Endodermal cell (in vitro differentiated cells): Measurements from ENCODE around the gene ATP2B1. TPM values are rescaled to one million over a fixed set of nuclear protein-coding genes. Genes with fewer than 3 reads are reported as not detected.
A peak's percentile ranks its signal among the peaks of the same experiment; 100 is the strongest.

Source experiments
- DNase-seq: peaks from one replicate; pipeline ENCODE4 v3.0.0-alpha.2; 2017
- H3K27ac ChIP-seq: 2 replicates; pipeline ENCODE4 v1.5.1; 2013; ENCODE audit warnings: mild to moderate bottlenecking, low read depth, low read length, moderate library complexity
- H3K27me3 ChIP-seq: 2 replicates; pipeline ENCODE4 v1.6.1; 2013; ENCODE audit warnings: mild to moderate bottlenecking, low read length, moderate library complexity; ENCODE audit not compliant: insufficient read depth, control insufficient read depth, poor library complexity, severe bottlenecking
- H3K36me3 ChIP-seq: 2 replicates; pipeline ENCODE4 v1.7.0; 2013; ENCODE audit warnings: mild to moderate bottlenecking, low read length, moderate library complexity; ENCODE audit not compliant: control insufficient read depth, insufficient read depth
- H3K4me1 ChIP-seq: one replicate; pipeline ENCODE4 v1.7.0; 2013; ENCODE audit warnings: low read length; ENCODE audit not compliant: control insufficient read depth, insufficient read depth
- H3K4me3 ChIP-seq: 2 replicates; pipeline ENCODE4 v1.5.1; 2013; ENCODE audit warnings: mild to moderate bottlenecking, low read length, moderate library complexity
- H3K9ac ChIP-seq: 2 replicates; pipeline ENCODE4 v1.6.1; 2013; ENCODE audit warnings: mild to moderate bottlenecking, low read length, moderate library complexity; ENCODE audit not compliant: poor library complexity, severe bottlenecking; ENCODE audit errors: extremely low read depth
- H3K9me3 ChIP-seq: 2 replicates; pipeline ENCODE4 v1.6.1; 2013; ENCODE audit warnings: mild to moderate bottlenecking, low read length, moderate library complexity; ENCODE audit not compliant: control insufficient read depth
- H3K27ac Mint-ChIP-seq: 2 replicates; pipeline ENCODE4 v1.8.0; 2020; ENCODE audit warnings: mixed read lengths
- H3K27me3 Mint-ChIP-seq: 2 replicates; pipeline ENCODE4 v1.8.0; 2021; ENCODE audit warnings: mild to moderate bottlenecking, mixed read lengths; ENCODE audit not compliant: insufficient read depth
- H3K36me3 Mint-ChIP-seq: 2 replicates; pipeline ENCODE4 v1.8.0; 2020; ENCODE audit warnings: low read depth, mixed read lengths
- H3K4me1 Mint-ChIP-seq: 2 replicates; pipeline ENCODE4 v1.8.0; 2020; ENCODE audit warnings: mixed read lengths
- H3K4me3 Mint-ChIP-seq: 2 replicates; pipeline ENCODE4 v1.8.0; 2020; ENCODE audit warnings: mild to moderate bottlenecking, moderate library complexity, mixed read lengths
- H3K9me3 Mint-ChIP-seq: 2 replicates; pipeline ENCODE4 v1.8.0; 2020; ENCODE audit warnings: mild to moderate bottlenecking, mixed read lengths
- CTCF ChIP-seq: fragments of 200-600 bp; sonication (generic); conservative IDR thresholded peaks from 2 replicates; pipeline ENCODE4 v1.5.0; 2021; ENCODE audit warnings: antibody characterized with exemption, mild to moderate bottlenecking
- WGBS, 2 experiments: methylation state at CpG; one replicate each; pipeline versions ENCODE4 v1.1.5 to v1.1.7; 2013; ENCODE audit warnings: missing lambda C conversion rate in 2 of 2, mixed read lengths in 1 of 2; ENCODE audit not compliant: insufficient coverage in 1 of 2, insufficient read length in 1 of 2; 5-methylcytosine and 5-hydroxymethylcytosine counted together
- total RNA-seq, 2 donors: library from RNA; stranded (reverse); fragmentation: NEBNext Ultra II Directional in 1 of 2; extraction: Animal tissue kit (Norgen Biotek cat#: 25700) in 1 of 2; gene quantifications; 2 replicates in 1 of 2; 3 replicates in 1 of 2; pipeline ENCODE4 v1.2.1, GENCODE V29; 2021

ATP2B1 gene
- total RNA-seq, 2 donors from 2014 or later = 66.7 to 81.9 TPM

- Histone ChIP-seq H3K27ac (no peak overlapping the region), H3K9me3 (no peaks in the 10 kb centered on the region), H3K9ac (no peak overlapping the region), H3K27me3 (no peaks in the 10 kb centered on the region), H3K4me1 (no peaks in the 10 kb centered on the region), H3K4me3 (no peak overlapping the region), H3K36me3 (no peaks in the 10 kb centered on the region)
- no peak for TF ChIP-seq CTCF
- no peak for DNase-seq
- Mint-ChIP-seq H3K9me3 (no peaks in the 10 kb centered on the region), H3K36me3 (no peaks in the 10 kb centered on the region), H3K27ac (no peak overlapping the region), H3K4me1 (peaks cover 18% of the 10 kb centered on the region), H3K27me3 (peaks cover 20% of the 10 kb centered on the region), H3K4me3 (no peak overlapping the region)
- no CpG with 5 or more reads among the region's 1 CpG for WGBS, 2 experiments
Measured at GRCh38 chr12:89702503-89702902, 6.1 kb downstream of the ATP2B1 start.

- Histone ChIP-seq H3K9ac (no peak overlapping the region), H3K27ac (no peak overlapping the region), H3K4me3 (no peak overlapping the region), H3K36me3 (no peaks in the 10 kb centered on the region), H3K9me3 (no peaks in the 10 kb centered on the region), H3K4me1 (no peaks in the 10 kb centered on the region), H3K27me3 (no peaks in the 10 kb centered on the region)
- Mint-ChIP-seq H3K27me3 (peaks cover 12% of the 10 kb centered on the region), H3K4me1 (peaks cover 13% of the 10 kb centered on the region), H3K9me3 (no peaks in the 10 kb centered on the region), H3K36me3 (no peaks in the 10 kb centered on the region), H3K4me3 (no peak overlapping the region), H3K27ac (no peak overlapping the region)
- TF ChIP-seq CTCF = peak; percentile 40
- WGBS, 2 experiments = 93% methylated on average over 3 of the region's 3 CpGs; no CpG with 5 or more reads in 1 of the 2 experiments
- no peak for DNase-seq
Measured at GRCh38 chr12:89701606-89702206, 6.9 kb downstream of the ATP2B1 start.

- Histone ChIP-seq H3K27me3 (no peaks in the 10 kb centered on the region), H3K4me1 (no peaks in the 10 kb centered on the region), H3K4me3 (no peak overlapping the region), H3K9me3 (no peaks in the 10 kb centered on the region), H3K9ac (no peak overlapping the region), H3K36me3 (no peaks in the 10 kb centered on the region), H3K27ac (no peak overlapping the region)
- no peaks in the 10 kb centered on the region for H3K27me3 Mint-ChIP-seq
- 86 to 96% methylated on average over 2 to 4 of the region's 4 CpGs for WGBS, 2 experiments
- no peaks in the 10 kb centered on the region for H3K36me3 Mint-ChIP-seq
- H3K9me3 Mint-ChIP-seq = no peaks in the 10 kb centered on the region
- DNase-seq = no peak
- H3K4me1 Mint-ChIP-seq = peaks cover 9% of the 10 kb centered on the region
- no peak overlapping the region for H3K4me3 Mint-ChIP-seq
- TF ChIP-seq CTCF = no peak
- H3K27ac Mint-ChIP-seq = no peak overlapping the region
Measured at GRCh38 chr12:89700191-89700810, 8.3 kb downstream of the ATP2B1 start.
